22Rv1 (cell line): Measurements from ENCODE around the gene TXNRD2.

Experiments used
- H3K27ac ChIP-seq: fragments of 450-650 bp; 2 replicates; pipeline ENCODE4 v1.5.1; 2017
- CTCF ChIP-seq: fragments of 450-650 bp; IDR thresholded peaks from 2 replicates; pipeline ENCODE4 v1.5.1; 2017; ENCODE audit warnings: mild to moderate bottlenecking
- ZFX ChIP-seq: fragments of 450-650 bp; IDR thresholded peaks from 2 replicates; pipeline ENCODE4 v1.6.1; 2017; ENCODE audit warnings: antibody characterized with exemption, borderline replicate concordance

TXNRD2 gene

GRCh38 chr22:19972652-19973550 lies 31.3 kb upstream of the TXNRD2 start:
- H3K27ac ChIP-seq, result no peak overlapping the region
- TF ChIP-seq ZFX, result no peak
- TF ChIP-seq CTCF, result no peak

- no peak overlapping the region for H3K27ac ChIP-seq
- no peak for TF ChIP-seq ZFX
- TF ChIP-seq CTCF, result no peak
Measured at GRCh38 chr22:19972251-19972650, 30.6 kb upstream of the TXNRD2 start.

GRCh38 chr22:19971276-19972124 lies 29.9 kb upstream of the TXNRD2 start:
- no peak for TF ChIP-seq CTCF
- TF ChIP-seq ZFX, result no peak
- H3K27ac ChIP-seq, result peak overlapping the region; percentile 100

GRCh38 chr22:19970479-19971275 lies 29.1 kb upstream of the TXNRD2 start:
- TF ChIP-seq ZFX (no peak), CTCF (peak; percentile 92)
- peak overlapping the region; percentile 100 for H3K27ac ChIP-seq

- no peak for TF ChIP-seq ZFX
- TF ChIP-seq CTCF, result no peak
- H3K27ac ChIP-seq, result peak overlapping the region; percentile 100
Measured at GRCh38 chr22:19970031-19970478, 28.4 kb upstream of the TXNRD2 start.

GRCh38 chr22:19969141-19969928 lies 27.7 kb upstream of the TXNRD2 start:
- peak overlapping the region; percentile 100 for H3K27ac ChIP-seq

More at GRCh38 chr22:19969141-19969928, 27.7 kb upstream of the TXNRD2 start:
- TF ChIP-seq CTCF (no peak), ZFX (no peak)
